Endothelial cell of umbilical vein (primary cell): ENCODE data around the gene MRPL55. TPM values are rescaled to one million over a fixed set of nuclear protein-coding genes. Genes with fewer than 3 reads are reported as not detected.

Experiments used
- BruUV-seq: library from RNA; stranded (reverse); fragments of 400-500 nt; replicated peaks from 2 replicates; lab custom pipeline; 2021; lab: Mats Ljungman, UMichigan
- CTCF ChIA-PET: fragments of 300-600, 350-600 bp; sonication (Branson Sonifier 250); formaldehyde crosslinking; loops from one replicate; lab custom pipeline; 2021; ENCODE audit warnings: antibody characterized with exemption, inconsistent platforms; lab: Charles Lee
- POLR2A ChIA-PET: fragments of 300-600, 350-600 bp; sonication (Branson Sonifier 250); formaldehyde crosslinking; loops from one replicate; lab custom pipeline; 2021; ENCODE audit warnings: antibody characterized with exemption, inconsistent platforms; lab: Charles Lee
- DNase-seq: peaks from one replicate; pipeline ENCODE4 v3.0.0-alpha.2; 2011; ENCODE audit warnings: low read depth, low spot score
- FAIRE-seq: peaks from 2 replicates; lab custom pipeline; 2011; peaks lifted over from hg19 to GRCh38; lab: Jason Lieb, UNC
- H2AFZ ChIP-seq: 2 replicates; pipeline ENCODE4 v1.6.0; 2012; ENCODE audit warnings: low read depth, low read length, control low read depth, inconsistent platforms
- H3K27ac ChIP-seq: 2 replicates; pipeline ENCODE4 v1.5.1; 2011; ENCODE audit warnings: low read depth, mild to moderate bottlenecking, control low read depth, low read length, moderate library complexity; ENCODE audit not compliant: insufficient read depth
- H3K27me3 ChIP-seq, 2 experiments: 2 replicates each; pipeline versions ENCODE4 v1.6.0 to v1.6.1; 2011; ENCODE audit warnings: low read length in 2 of 2, mixed read lengths in 1 of 2; ENCODE audit not compliant: control insufficient read depth in 2 of 2, insufficient read depth in 2 of 2
- H3K36me3 ChIP-seq, 2 experiments: 2 replicates in 1 of 2; 3 replicates in 1 of 2; pipeline ENCODE4 v1.5.1; 2011; ENCODE audit warnings: low read length in 2 of 2, mild to moderate bottlenecking in 1 of 2, moderate library complexity in 1 of 2; ENCODE audit not compliant: control insufficient read depth in 2 of 2, insufficient read depth in 2 of 2; ENCODE audit errors: extremely low read depth in 1 of 2
- H3K4me1 ChIP-seq: 3 replicates; pipeline ENCODE4 v1.5.1; 2011; ENCODE audit warnings: mild to moderate bottlenecking, low read length; ENCODE audit not compliant: control insufficient read depth, insufficient read depth; ENCODE audit errors: extremely low read depth
- H3K4me2 ChIP-seq: 2 replicates; pipeline ENCODE4 v1.6.1; 2011; ENCODE audit warnings: low read length, control low read depth, mixed read lengths; ENCODE audit not compliant: insufficient read depth
- H3K4me3 ChIP-seq, 3 experiments: fragments of 200-600 bp in 1 of 3; sonication (generic), shearing (Covaris generic) in 1 of 3; replicated peaks in 1 of 3; 2 replicates each; pipeline ENCODE4 v1.5.1; 2011 to 2016; ENCODE audit warnings: control low read depth in 3 of 3, low read length in 3 of 3, mild to moderate bottlenecking in 2 of 3, inconsistent platforms in 1 of 3, low read depth in 1 of 3, moderate library complexity in 1 of 3; ENCODE audit not compliant: insufficient read depth in 1 of 3
- H3K79me2 ChIP-seq: 2 replicates; pipeline ENCODE4 v1.6.0; 2012; ENCODE audit warnings: low read length, inconsistent platforms; ENCODE audit not compliant: control insufficient read depth, insufficient read depth
- H3K9ac ChIP-seq: replicated peaks from 2 replicates; pipeline ENCODE3; 2011; ENCODE audit warnings: low read length, control low read depth; ENCODE audit not compliant: insufficient read depth; ENCODE audit errors: extremely low read depth
- H3K9me1 ChIP-seq: replicated peaks from 3 replicates; pipeline ENCODE4 v1.6.0; 2011; ENCODE audit warnings: mild to moderate bottlenecking, low read length; ENCODE audit not compliant: control insufficient read depth, insufficient read depth; ENCODE audit errors: extremely low read depth
- H3K9me3 ChIP-seq: replicated peaks from 2 replicates; pipeline ENCODE4 v1.5.1; 2012; ENCODE audit warnings: low read length, inconsistent platforms; ENCODE audit not compliant: control insufficient read depth, insufficient read depth
- H4K20me1 ChIP-seq: replicated peaks from 2 replicates; pipeline ENCODE3; 2011; ENCODE audit warnings: mild to moderate bottlenecking, low read length; ENCODE audit not compliant: control insufficient read depth, insufficient read depth; ENCODE audit errors: extremely low read depth
- CTCF ChIP-seq, 2 donors: IDR thresholded peaks; 1 replicate in 1 of 2; 2 replicates in 1 of 2; pipeline ENCODE4 v1.5.1; 2011; ENCODE audit warnings: low read length in 2 of 2, mild to moderate bottlenecking in 2 of 2, moderate library complexity in 2 of 2, control low read depth in 1 of 2, inconsistent platforms in 1 of 2, low read depth in 1 of 2; ENCODE audit not compliant: insufficient read depth in 1 of 2; ENCODE audit errors: extremely low read depth in 1 of 2
- EZH2 ChIP-seq: IDR thresholded peaks from 2 replicates; pipeline ENCODE4 v1.6.1; 2012; ENCODE audit warnings: borderline replicate concordance, low read depth, mild to moderate bottlenecking, moderate library complexity, low read length, inconsistent platforms; ENCODE audit not compliant: severe bottlenecking
- FOS ChIP-seq: IDR thresholded peaks from 2 replicates; pipeline ENCODE4 v1.6.1; 2011; ENCODE audit warnings: mild to moderate bottlenecking, low read length, moderate library complexity, borderline replicate concordance; ENCODE audit not compliant: insufficient read depth
- GATA2 ChIP-seq: IDR thresholded peaks from 2 replicates; pipeline ENCODE4 v1.7.0; 2011; ENCODE audit warnings: low read depth, mild to moderate bottlenecking, moderate library complexity, mixed read lengths, low read length; ENCODE audit not compliant: insufficient read length, insufficient read depth
- JUN ChIP-seq: IDR thresholded peaks from 2 replicates; pipeline ENCODE4 v1.6.1; 2011; ENCODE audit warnings: borderline replicate concordance, low read depth; ENCODE audit not compliant: insufficient read length, insufficient read depth
- MAX ChIP-seq: IDR thresholded peaks from 2 replicates; pipeline ENCODE4 v1.6.1; 2011; ENCODE audit not compliant: insufficient read depth, insufficient read length
- POLR2AphosphoS5 ChIP-seq: IDR thresholded peaks from 2 replicates; pipeline ENCODE4 v1.6.1; 2012; ENCODE audit warnings: low read depth, mild to moderate bottlenecking, control low read depth, low read length, moderate library complexity; ENCODE audit not compliant: insufficient read depth
- dilution Hi-C: fragments of 300-500 bp; cut with MboI; formaldehyde crosslinking; loops from one replicate; pipeline ENCODE4 v1.15.0; 2019; ENCODE audit warnings: low sequenced_read_pairs; ENCODE audit not compliant: extremely low pct_ligation_motif_present
- intact Hi-C: fragments of 100-400 bp; cut with micrococcal nuclease; formaldehyde crosslinking; loops from one replicate; pipeline ENCODE4 v1.10.0; 2022
- polyA plus RNA-seq, 4 experiments: library from polyadenylated mRNA; depleted of rRNA in 3 of 4; stranded (reverse) in 3 of 4; unstranded in 1 of 4; fragments of >200 nt; gene quantifications; 2 replicates each; pipeline versions ENCODE4 v1.2.1 to v1.2.3, GENCODE V29; 2011 to 2012; ENCODE audit warnings: missing spikeins in 1 of 4
- total RNA-seq: library from RNA; stranded (reverse); gene quantifications from 2 replicates; pipeline ENCODE4 v1.2.3, GENCODE V29; 2021

The MRPL55 gene
- total and polyA plus RNA-seq, 2 donors (not counting 3 experiments of a cell fraction or from before 2014, with no cell fraction given), result 58.7 to 155 TPM

- peak overlapping the region; percentile 51 to 86 (median 56) for H3K4me3 ChIP-seq
- no peaks in the 10 kb centered on the region for H3K9me1 ChIP-seq
- intact Hi-C loops (loop anchor here (5.0 to 10.0 kb wide), 4 partner anchors 82 to 520 kb away; partner anchors contain the start of genes JMJD4, SNAP47 and ZNF678), dilution Hi-C loops (no loop called here)
- ChIA-PET CTCF (interaction anchor here (0.9 to 2.5 kb wide), 3 partner anchors 18 to 85 kb away, joined by 3 to 10 read pairs (median 9); partner anchors contain the start of gene MRPL55), POLR2A (interaction anchor here (1.2 kb wide), 1 partner anchor 81 kb away, joined by 4 read pairs; no protein-coding TSS in a partner anchor)
- H3K27ac ChIP-seq, result peak overlapping the region; percentile 94
- H3K27me3 ChIP-seq, result no peaks in the 10 kb centered on the region
- H3K9me3 ChIP-seq, result no peaks in the 10 kb centered on the region
- H4K20me1 ChIP-seq, result peaks cover 4% of the 10 kb centered on the region
- peaks cover 57% of the 10 kb centered on the region for H3K4me1 ChIP-seq
- FAIRE-seq (peak; percentile 89), DNase-seq (peak; percentile 32)
- H3K79me2 ChIP-seq, result peaks cover 81% of the 10 kb centered on the region
- H3K4me2 ChIP-seq, result peak overlapping the region; percentile 96
- TF ChIP-seq JUN, result no peak
- TF ChIP-seq CTCF (IDR thresholded peaks at IDR 0.05; ENCODE audit: extremely low read depth in 1 of 2, insufficient read depth in 1 of 2, low read depth in 1 of 2, low read length in 2 of 2), result no peak
- peak; percentile 22 for TF ChIP-seq FOS
- TF ChIP-seq EZH2, result no peak
- no peak for TF ChIP-seq MAX
- no peak for TF ChIP-seq POLR2AphosphoS5
- TF ChIP-seq GATA2, result no peak
- no TSS peak for BruUV-seq
- peak overlapping the region; percentile 99 for H3K9ac ChIP-seq
- peaks cover 0 to 5% of the 10 kb centered on the region in 2 experiments for H3K36me3 ChIP-seq
- no peak overlapping the region for H2AFZ ChIP-seq
These were observed 24.8 kb downstream of the MRPL55 start for GRCh38 chr1:228084325-228084724.
